GM23338 (cell line): ENCODE data around the gene DTYMK.

Source experiments
- CREB1 ChIP-seq: fragments of 250-450 bp; sonication (Bioruptor Pico); IDR thresholded peaks from 2 replicates; pipeline ENCODE4 v1.5.0; 2020; ENCODE audit warnings: low read depth, mild to moderate bottlenecking, moderate library complexity
- CTCF ChIP-seq, 2 experiments: fragments of 200-600 bp in 1 of 2; sonication (generic) in 1 of 2; conservative IDR thresholded peaks; 2 replicates each; pipeline versions ENCODE4 v1.5.1 to v1.6.1; 2016 to 2017; ENCODE audit warnings: antibody characterized with exemption in 2 of 2, low read depth in 2 of 2, mild to moderate bottlenecking in 2 of 2, moderate library complexity in 1 of 2
- ETS1 ChIP-seq: IDR thresholded peaks from 2 replicates; pipeline ENCODE4 v1.6.1; 2016; ENCODE audit warnings: antibody characterized with exemption
- EZH2 ChIP-seq: fragments of 200-600 bp; sonication (generic); IDR thresholded peaks from one replicate; pipeline ENCODE4 v1.8.0; 2017; ENCODE audit warnings: antibody characterized with exemption, mild to moderate bottlenecking, low read depth; ENCODE audit not compliant: unreplicated experiment
- POLR2AphosphoS5 ChIP-seq: IDR thresholded peaks from 2 replicates; pipeline ENCODE4 v1.6.1; 2016; ENCODE audit warnings: antibody characterized with exemption, low read depth

GRCh38 chr2:241701399-241702154 is 15.0 kb upstream of the DTYMK start, which contains the start of gene ING5:
- TF ChIP-seq CTCF (conservative IDR thresholded peaks at IDR 0.05; ENCODE audit: low read depth in 2 of 2), result no peak; a peak in 1 of 4 replicates
- TF ChIP-seq ETS1, result no peak; the same call in 1 of the 2 replicates
- TF ChIP-seq EZH2, result no peak
- TF ChIP-seq POLR2AphosphoS5, result peak; percentile 63
- TF ChIP-seq CREB1, result peak; percentile 54
